GM06990 (cell line): Measurements from ENCODE around the gene SRSF9.
"Not testable (repeated sequence)": the region's sequence is repeated elsewhere in the genome, so short reads cannot be mapped to it uniquely, and the experiment has no call there.

Experiments
- DNase-seq: peaks from one replicate; pipeline ENCODE4 v3.0.0-alpha.2; 2011; ENCODE audit not compliant: insufficient read length; ENCODE audit errors: extremely low read depth
- H3K27me3 ChIP-seq: replicated peaks from 2 replicates; pipeline ENCODE4 v1.6.0; 2011; ENCODE audit warnings: low read length; ENCODE audit not compliant: control insufficient read depth, insufficient read depth
- H3K36me3 ChIP-seq: 2 replicates; pipeline ENCODE4 v1.5.1; 2011; ENCODE audit warnings: low read length; ENCODE audit not compliant: control insufficient read depth, insufficient read depth
- H3K4me3 ChIP-seq: replicated peaks from 2 replicates; pipeline ENCODE4 v1.5.1; 2011; ENCODE audit warnings: low read depth, mild to moderate bottlenecking, control low read depth, low read length
- TF ChIP-seq, protein P1 (sequence below): IDR thresholded peaks from 2 replicates; pipeline ENCODE4 v1.5.1; 2011; ENCODE audit warnings: low read length, control low read depth, mild to moderate bottlenecking, inconsistent platforms; ENCODE audit not compliant: insufficient read depth, poor library complexity, severe bottlenecking

Gene SRSF9

GRCh38 chr12:120495186-120495730 is 25.7 kb upstream of the SRSF9 start:
- H3K4me3 ChIP-seq: peak overlapping the region; percentile 93
- no peak for DNase-seq
- TF ChIP-seq, protein P1, sequence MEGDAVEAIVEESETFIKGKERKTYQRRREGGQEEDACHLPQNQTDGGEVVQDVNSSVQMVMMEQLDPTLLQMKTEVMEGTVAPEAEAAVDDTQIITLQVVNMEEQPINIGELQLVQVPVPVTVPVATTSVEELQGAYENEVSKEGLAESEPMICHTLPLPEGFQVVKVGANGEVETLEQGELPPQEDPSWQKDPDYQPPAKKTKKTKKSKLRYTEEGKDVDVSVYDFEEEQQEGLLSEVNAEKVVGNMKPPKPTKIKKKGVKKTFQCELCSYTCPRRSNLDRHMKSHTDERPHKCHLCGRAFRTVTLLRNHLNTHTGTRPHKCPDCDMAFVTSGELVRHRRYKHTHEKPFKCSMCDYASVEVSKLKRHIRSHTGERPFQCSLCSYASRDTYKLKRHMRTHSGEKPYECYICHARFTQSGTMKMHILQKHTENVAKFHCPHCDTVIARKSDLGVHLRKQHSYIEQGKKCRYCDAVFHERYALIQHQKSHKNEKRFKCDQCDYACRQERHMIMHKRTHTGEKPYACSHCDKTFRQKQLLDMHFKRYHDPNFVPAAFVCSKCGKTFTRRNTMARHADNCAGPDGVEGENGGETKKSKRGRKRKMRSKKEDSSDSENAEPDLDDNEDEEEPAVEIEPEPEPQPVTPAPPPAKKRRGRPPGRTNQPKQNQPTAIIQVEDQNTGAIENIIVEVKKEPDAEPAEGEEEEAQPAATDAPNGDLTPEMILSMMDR: no peak
- H3K36me3 ChIP-seq: peaks cover 8% of the 10 kb centered on the region
- H3K27me3 ChIP-seq: no peaks in the 10 kb centered on the region

GRCh38 chr12:120490833-120491512 is 21.4 kb upstream of the SRSF9 start:
- TF ChIP-seq, protein P1: no peak
- Histone ChIP-seq H3K36me3 (peaks cover 5% of the 10 kb centered on the region), H3K27me3 (no peaks in the 10 kb centered on the region), H3K4me3 (no peak overlapping the region)
- DNase-seq: no peak

DNA sequence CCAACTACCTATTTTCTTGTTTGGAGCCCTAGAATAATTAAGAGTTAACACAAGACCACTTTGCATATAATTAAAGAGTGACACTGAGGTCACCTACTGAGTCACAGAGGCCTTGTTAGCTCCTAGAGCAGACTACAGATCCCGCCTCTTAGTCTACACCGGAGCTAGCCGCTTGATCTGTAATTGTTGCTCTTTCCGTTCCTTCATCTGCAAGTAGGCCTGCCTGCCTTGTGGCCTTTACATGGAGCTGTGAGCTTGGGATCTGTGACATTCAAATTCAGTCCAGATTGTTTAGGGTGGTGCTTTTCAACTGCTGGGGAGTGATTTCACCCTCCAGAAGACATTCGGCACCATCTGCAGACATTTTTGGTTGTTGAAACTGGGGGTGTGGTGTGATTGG is 20.8 kb upstream of the SRSF9 start:
- Histone ChIP-seq H3K4me3 (no peak overlapping the region), H3K36me3 (peaks cover 5% of the 10 kb centered on the region), H3K27me3 (no peaks in the 10 kb centered on the region)
- DNase-seq: no peak
- TF ChIP-seq, protein P1: no peak

- TF ChIP-seq, protein P1: no peak
- H3K36me3 ChIP-seq: peaks cover 5% of the 10 kb centered on the region
- DNase-seq: no peak
- H3K4me3 ChIP-seq: no peak overlapping the region
- no peaks in the 10 kb centered on the region for H3K27me3 ChIP-seq
Observed at GRCh38 chr12:120489018-120489417, 19.5 kb upstream of the SRSF9 start.

GRCh38 chr12:120488057-120488640 is 18.6 kb upstream of the SRSF9 start:
- Histone ChIP-seq H3K4me3 (no peak overlapping the region), H3K27me3 (no peaks in the 10 kb centered on the region), H3K36me3 (peaks cover 5% of the 10 kb centered on the region)
- TF ChIP-seq, protein P1: no peak
- no peak for DNase-seq

- not testable (repeated sequence) for H3K27me3 ChIP-seq, H3K36me3 ChIP-seq, DNase-seq, H3K4me3 ChIP-seq
Observed at GRCh38 chr12:120487552-120487951, 18.0 kb upstream of the SRSF9 start.
